GM21825 (cell line): ENCODE results near the gene DNAAF8.
"Not testable (repeated sequence)": the region's sequence is repeated elsewhere in the genome, so short reads cannot be mapped to it uniquely, and the experiment has no call there.

Experiments
- ATAC-seq: cut with Tn5 transposase; IDR thresholded peaks from one replicate; pipeline ENCODE4 v1.9.1; 2021; ENCODE audit warnings: mild to moderate bottlenecking, moderate library complexity; ENCODE audit not compliant: unreplicated experiment

DNAAF8 gene

DNA sequence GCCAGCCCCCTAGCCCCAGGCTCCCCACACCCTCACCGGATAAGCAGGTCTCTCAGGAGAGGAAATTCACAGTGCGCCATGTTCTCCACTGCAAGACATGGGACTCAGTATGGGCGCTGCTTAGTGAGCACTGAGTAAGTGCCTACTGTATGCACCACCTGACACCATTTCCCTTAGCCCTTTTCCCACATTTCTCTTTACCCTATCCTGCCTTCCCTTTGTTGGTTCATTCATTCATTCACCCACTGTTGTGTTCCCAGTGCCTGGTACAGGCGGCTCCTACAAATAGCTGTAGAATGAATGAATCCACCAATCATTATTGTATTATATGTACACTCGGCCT lies 43.7 kb downstream of the DNAAF8 start:
- no peak for ATAC-seq

GRCh38 chr16:4780235-4780634 lies 45.9 kb downstream of the DNAAF8 start:
- ATAC-seq: no peak

DNA sequence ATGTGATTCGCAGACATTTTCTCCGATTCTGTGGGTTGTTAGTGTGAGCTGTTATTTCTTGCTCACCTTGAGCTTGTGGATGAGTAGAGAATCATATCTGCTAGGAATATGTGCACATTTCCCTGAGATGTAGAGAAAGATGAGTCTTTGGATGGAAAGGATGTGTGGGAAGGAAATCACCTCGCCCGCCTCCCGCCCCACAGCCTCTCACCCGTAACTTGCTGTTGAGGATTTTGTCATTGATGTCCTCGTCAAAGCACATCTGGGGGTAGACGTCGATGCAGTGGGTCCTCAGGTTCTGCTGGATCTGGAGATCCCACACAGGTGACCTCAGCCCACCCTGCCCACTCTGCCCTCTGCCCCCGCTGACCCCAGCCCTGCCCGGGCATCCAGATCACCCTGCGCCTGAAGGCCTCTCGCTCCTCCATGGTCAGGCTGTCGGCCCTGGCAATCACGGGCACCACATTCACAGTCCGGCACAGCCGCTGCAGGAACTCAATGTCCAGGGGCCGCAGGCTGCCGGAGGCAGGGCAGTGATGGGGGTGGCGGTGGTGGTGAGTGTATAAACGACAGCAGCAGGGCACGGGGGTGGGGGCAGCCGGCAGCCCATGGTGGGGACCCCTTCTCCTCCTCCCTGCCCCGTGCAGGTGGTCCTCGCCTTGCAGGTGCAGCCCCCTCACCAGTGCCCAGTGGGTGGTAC lies 49.1 kb downstream of the DNAAF8 start:
- ATAC-seq: no peak

DNA sequence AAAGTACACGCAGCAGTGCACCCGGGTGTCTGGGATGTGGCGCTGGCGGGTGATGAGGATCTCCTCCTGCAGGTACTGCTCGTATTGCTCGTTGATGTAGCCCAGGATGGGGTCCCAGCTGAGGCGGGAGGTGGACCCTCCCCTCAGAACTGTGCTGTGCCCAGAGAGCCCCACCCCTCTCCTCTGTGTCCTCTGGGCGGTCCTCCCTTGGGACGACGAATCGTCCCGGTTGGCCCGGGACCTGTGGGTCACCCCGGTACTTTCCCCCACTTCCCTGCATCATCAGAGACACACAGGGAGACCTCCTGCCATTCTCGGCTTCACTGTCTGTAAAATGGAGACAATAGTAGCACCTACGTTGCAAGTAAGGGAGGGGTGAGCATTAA lies 49.6 kb downstream of the DNAAF8 start:
- no peak for ATAC-seq

DNA sequence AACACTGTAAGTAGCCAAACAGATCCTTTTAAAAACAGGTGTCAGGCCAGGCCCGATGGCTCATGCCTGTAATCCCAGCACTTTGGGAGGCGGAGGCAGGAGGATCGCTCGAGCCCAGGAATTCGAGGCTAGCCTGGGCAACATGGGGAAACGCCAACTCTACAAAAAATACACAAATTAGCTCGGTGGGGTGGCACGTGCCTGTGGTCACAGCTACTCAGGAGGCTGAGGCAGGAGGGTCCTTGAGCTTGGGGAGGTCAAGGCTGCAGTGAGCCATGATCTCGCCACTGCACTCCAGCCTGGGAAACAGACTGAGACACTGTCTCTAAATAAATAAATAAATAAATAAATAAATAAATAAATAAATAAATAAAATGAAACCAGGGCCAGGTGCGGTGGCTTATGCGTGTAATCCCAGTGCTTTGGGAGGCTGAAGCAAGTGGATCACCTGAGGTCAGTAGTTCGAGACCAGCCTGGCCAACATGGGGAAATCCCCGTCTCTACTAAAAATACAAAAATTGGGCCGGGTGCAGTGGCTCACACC lies 50.2 kb downstream of the DNAAF8 start:
- ATAC-seq: not testable (repeated sequence)

DNA sequence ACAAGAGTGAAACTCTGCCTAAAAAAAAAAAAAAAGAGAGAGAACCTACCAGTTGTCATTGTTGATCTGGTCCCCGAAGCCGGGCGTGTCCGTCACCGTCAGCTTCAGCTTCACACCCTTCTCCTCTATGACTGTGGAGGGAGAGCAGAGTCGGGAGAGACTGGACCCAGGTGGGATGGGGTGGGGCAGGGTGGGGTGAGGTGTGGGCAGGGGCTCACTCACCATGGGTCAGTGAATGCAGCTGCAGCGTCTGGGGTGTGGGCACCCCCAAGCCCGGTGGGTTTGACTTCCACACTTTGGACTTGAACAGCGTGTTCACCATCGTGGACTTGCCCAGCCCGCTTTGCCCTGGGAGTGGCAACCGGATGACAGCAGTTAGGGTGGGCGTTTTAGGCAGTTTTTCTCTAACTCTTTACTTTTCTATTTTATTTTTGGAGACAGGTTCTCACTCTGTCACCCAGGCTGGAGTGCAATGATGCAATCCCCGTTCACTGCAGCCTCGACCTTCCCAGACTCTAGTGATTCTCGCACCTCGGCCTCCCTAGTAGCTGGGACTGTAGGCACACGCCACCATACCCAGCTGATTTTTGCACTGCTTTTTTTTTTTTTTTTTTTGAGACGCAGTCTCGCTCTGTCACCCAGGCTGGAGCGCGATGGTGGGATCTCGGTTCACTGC lies 51.6 kb downstream of the DNAAF8 start:
- no peak for ATAC-seq

DNA sequence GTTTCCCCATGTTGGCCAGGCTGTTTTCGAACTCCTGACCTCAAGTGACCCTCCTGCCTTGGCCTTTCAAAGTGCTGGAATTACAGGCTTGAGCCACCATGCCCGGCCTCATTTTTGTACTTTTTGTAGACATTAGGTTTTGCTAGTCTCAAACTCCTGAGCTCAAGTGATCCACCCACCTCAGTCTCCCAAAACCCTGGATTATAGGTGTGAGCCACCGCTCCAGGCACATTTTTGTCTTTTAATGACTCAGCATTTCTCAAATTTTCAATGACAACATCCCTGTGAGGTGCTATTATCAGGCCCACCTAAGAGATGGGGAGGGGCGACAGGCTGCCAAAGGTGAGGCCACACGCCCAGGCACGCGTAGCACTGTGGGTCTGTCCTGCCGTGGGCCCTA lies 52.7 kb downstream of the DNAAF8 start:
- no peak for ATAC-seq

DNA sequence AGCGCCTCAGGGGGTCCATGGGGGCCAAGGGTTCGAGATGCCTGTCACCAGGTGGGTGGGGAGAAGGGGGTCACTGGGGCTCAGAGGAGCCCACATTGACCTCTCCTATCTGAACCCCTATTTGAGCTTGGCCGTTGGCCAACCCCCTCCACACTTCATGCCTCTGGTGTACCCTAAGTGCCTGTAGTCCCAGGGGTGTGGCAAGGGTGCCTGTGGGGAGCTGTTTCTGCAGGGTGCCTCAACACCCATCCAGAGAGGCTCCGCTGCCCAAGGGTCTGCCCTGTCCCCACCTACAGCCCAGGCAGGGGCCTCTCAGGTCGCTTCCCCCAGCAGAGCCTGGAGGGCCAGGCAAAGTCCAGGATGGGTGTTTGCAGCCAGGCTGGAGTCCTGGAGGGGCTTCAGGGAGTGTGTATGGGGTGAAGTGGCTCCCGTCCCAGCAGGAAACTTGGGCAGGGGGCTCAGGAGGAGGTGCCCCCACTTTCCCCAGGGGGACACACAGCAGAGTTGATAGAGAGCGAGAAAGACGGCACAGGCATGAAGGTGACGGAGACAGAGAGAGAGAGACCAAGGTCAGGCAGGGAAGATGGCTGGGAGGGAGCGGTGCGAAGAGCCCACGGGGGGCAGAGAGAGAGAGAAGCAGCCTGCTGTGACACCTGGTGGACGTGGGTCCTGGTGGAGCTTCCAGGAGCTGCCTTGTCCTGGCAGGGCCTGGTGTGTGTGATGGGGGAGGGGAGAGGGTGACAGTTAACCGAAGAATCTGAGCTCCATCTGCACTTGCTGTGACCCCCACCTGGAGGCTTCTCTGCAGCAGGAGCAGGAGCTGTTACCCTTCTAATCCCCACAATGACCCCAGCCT lies 53.5 kb downstream of the DNAAF8 start, which contains the start of gene SEPTIN12:
SEPTIN12 (minus strand) TSS at position 719 of the 856 bp plus-strand sequence; CDS start at position 19, 700 bp downstream.
- ATAC-seq: no peak

DNA sequence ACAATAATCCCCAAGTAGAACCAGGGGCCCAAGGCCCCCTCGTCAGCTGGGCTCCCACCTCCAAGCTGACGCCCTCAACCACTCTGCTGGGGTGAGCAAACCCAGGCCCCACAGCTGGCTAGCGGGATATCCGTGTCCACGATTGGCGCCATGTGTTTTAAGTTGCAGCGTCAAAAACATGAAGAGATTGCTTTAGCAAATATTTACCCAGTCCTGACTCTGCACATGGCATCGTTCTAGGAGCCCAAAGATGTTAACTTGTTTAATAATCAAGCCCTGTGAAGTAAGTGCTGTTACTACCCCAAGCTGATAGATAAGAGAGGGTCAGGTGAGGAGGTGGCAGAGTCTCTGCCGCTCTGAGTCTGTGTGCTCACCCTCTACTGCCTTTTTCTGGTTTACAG lies 54.2 kb downstream of the DNAAF8 start:
- no peak for ATAC-seq

DNA sequence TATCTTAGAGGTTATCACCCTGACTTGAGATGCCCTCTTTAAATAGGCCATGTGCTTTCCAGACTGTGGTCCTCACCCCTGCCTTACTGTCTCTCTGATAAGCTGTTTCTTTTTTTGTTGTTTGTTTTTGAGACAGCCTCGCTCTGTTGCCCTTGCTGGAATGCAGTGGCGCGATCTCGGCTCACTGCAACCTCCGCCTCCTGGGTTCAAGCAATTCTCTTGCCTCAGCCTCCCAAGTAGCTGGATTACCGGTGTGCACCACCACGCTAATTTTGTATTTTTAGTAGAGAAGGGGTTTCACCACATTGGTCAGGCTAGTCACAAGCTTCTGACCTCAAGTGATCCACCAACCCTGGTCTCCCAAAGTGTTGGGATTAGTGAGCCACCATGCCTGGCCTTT lies 54.6 kb downstream of the DNAAF8 start:
- no peak for ATAC-seq

DNA sequence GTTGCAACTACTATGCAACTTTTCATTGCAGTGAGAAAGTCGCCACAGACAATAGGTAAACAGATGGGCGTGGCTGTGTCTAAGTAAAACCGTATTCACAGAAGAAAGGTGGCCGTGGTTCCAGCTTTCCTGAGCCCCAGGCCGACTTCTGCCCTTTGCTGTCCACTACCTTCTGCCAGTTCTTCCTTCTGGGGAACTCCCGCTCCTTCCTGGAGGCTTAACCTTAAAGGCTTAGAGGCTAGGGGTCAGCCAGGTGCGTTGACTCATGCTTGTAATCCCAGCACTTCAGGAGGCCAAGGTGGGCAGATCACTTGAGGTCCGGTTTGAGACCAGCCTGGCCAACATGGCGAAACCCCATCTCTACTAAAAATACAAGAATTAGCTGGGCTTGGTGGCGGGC lies 55.9 kb downstream of the DNAAF8 start:
- ATAC-seq: no peak

DNA sequence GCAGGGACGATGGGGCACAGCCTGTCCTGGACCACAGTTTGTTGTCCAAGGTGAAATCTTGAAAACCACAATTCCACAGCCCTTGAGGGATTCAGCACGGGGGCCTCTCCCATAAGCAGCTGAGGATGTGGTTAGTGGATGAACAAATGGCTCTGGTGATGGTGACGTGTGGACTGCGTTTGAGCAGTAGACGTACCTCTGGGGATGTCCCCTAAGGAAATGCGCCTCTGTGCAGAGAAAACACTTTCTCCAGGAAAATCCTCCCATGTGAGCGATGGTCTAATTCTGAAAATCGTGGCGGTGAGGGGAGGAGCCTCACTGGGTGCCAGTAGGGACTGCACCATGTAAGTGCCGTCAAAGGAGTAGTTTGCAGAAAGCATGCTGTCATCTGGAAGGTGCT lies 56.5 kb downstream of the DNAAF8 start:
- ATAC-seq: no peak

GRCh38 chr16:4792951-4793513 lies 58.7 kb downstream of the DNAAF8 start:
- ATAC-seq: no peak

DNA sequence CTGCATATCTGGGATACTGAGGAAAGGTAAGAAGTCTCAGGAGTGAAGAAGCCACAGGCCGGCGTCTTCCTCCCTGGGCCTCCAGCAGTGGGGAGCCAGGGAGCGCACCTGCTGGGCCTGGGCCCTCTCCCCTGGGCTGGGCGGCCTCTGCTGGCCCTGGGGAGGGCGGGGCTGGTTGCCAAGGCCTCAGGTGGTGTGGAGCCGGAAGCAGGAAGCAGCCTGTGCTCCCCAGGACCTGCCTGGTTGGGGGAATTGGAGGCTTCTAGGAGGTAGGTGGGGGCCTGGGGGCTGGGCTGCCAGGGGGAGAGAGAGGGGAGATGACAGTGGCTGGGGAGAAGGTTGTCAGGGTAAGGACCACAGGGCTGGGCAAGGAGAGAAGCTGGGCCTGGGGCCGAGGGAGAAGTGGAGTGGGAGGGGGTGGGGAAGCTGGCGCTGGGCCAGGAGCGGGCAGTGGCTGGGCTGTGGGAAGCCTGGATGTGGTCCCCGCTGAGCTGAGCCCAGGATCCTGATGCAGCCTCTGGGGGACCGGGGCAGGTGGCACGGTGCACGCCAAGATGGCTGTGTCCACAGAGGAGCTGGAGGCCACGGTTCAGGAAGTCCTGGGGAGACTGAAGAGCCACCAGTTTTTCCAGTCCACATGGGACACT lies 61.0 kb downstream of the DNAAF8 start, which contains the start of gene SMIM22:
SMIM22 (plus strand) TSS at position 189 of the 647 bp plus-strand sequence; CDS start at position 555, 366 bp downstream.
- no peak for ATAC-seq

- no peak for ATAC-seq
Observed at GRCh38 chr16:4795828-4796572, 61.7 kb downstream of the DNAAF8 start.

DNA sequence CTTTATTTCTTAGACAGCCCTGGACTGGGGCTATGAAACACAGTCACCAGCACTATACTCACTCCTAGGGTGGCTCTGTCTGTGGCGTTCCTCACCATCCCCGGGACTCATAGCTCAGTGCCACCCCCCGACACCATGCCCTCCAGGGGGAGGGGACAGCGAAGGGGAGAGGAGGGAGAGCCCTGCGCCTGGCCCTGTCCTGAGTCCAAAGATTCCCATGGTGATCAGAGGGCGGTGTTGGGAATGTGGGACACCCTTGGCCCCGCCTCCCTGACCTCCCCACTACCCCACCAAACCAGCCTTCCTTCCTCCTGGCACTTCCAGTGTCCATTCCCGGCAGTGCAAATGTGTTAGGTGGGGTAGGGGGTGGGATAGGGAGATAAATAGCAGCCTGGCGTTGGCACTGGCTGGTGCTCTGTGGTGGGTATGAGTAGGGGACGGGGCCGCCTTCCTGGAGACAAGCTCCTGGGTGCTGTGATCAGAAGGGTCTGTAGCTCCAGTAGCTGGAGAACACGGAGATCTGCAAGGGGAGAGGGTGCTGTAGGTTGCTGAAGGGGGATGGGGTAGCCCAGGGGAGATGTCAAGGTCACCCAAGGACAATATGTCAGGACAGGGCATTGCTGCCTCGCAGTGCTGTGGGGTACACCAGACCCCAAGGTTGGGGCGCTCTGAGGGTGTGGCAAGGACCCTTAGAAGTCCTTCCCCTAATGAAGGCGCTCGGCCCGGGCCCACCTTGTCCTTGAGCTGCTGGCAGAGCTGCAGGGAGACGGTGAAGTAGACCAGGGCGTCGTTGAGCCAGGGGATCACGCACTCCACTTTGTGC lies 62.9 kb downstream of the DNAAF8 start:
- no peak for ATAC-seq

GRCh38 chr16:4797805-4798252 lies 63.5 kb downstream of the DNAAF8 start:
- no peak for ATAC-seq

- no peak for ATAC-seq
Observed at GRCh38 chr16:4798456-4798855, 64.1 kb downstream of the DNAAF8 start.
